GM15510 (cell line): ENCODE results near the gene PSMC6.

Experiments used
- POLR2A ChIP-seq: IDR thresholded peaks from 3 replicates; pipeline ENCODE4 v1.6.1; 2011; ENCODE audit warnings: borderline replicate concordance; ENCODE audit not compliant: insufficient read length; ENCODE audit errors: extremely low read depth

PSMC6 gene

DNA sequence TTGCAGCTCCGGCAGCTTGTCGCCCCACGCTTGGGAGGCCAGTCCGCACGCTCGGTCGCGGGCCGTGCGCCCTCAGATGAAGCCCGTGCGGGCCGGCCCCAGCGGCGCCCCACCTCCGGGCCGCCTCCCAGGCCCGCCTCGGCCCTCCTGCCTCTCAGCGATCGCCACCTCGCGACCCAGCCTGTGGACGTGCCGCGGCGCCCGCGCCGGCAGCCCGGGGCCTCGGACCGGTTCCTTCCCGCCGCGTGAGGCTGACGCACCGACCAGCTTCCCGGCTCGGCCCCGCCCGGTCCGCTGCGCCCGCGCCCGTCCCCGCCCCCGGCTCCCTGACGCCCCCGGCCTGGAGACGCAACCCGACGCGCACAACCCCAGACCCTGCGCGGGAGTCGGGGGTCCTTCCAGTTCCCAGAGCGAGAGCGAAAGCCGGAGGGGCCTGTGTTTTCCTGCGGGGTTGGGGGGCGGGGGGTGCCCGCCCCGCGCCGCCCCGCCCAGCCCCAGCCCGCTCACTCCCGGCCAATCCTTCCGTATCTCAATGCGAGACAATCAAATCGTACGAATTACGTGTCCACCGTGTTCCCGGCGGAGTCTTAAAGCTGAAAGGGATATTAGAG is 11.4 kb upstream of the PSMC6 start, which contains the start of gene ERO1A:
TSS of gene ERO1A (minus strand) at position 78 of the 611 bp plus-strand sequence. CDS start at position 1, 77 bp downstream.
- TF ChIP-seq POLR2A, result peak; percentile 73

DNA sequence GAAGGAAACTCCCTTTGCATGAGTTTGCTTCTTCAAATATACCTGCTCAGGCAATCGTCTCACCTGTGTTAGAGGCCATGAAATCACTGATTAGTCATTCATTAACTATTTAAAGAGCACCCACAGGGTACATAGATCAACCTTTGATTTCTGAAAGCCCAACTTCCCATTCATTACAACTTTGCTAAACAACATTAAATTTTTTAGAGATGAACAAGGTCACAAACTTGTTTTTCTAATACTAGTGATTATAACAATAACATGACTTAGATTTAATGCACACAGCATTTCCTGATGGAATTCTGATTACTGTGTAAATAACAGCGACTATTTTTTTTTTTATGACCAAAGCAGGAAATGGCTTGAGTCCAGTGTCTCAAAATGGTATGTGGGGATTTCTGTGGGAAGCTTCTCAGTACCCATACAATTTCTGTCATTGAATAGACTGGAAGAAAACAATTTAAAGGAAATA is 6.3 kb upstream of the PSMC6 start:
- no peak for TF ChIP-seq POLR2A

DNA sequence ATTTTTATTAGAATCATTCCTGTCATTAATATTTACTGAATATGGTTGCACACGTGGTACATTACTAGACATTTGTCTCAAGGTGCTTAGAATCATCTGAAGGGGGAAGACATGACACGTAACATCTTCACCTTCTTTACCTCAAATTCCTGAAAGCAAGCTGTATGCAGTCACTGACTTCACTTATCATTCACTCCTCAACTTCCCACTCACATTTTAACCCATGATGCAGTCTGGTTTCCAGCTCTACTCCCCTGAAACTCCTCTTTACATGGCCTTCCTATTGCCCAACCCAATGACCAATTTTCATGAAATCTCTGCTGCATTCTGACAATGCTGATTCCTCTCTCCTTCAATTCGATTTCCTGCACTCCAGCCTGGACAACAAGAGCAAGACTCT is 5.8 kb upstream of the PSMC6 start:
- no peak for TF ChIP-seq POLR2A

DNA sequence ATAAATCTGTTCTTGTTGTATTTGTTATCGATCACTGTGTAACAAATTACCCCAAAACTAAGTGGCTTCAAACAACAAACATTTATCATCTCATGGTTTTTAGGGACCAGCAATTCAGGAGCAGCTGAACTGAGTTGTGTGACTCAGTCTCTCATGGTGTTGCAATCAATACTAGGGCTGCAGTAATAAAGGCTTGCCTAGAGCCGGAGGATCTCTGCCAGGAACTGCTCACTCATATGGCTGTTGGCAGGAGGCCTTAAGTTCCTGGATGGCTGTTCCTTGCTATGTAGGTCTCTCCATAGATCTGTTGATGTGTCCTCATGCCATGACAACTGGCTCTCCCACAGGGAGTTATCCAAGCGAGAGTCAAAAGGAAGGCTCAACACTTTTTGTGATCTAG is 3.8 kb upstream of the PSMC6 start:
- TF ChIP-seq POLR2A, result no peak

DNA sequence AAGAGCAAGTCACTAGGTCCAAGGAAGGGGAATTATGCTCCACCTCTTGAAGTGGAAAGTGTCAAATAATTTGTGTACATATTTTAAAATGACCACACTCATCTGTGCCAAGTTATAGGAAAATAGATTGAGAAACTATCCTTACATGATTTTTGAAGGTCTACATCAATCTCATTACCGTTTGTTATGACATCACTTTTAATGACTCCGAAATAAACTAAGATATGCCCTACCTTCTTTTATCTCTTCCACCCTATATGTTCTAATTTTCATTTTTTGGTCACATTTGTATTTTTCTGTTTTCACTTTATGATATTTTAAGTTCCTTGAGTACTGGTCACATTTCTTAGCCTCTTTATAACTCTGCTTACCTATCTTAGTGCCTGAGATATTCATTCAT is 3.3 kb upstream of the PSMC6 start:
- no peak for TF ChIP-seq POLR2A

DNA sequence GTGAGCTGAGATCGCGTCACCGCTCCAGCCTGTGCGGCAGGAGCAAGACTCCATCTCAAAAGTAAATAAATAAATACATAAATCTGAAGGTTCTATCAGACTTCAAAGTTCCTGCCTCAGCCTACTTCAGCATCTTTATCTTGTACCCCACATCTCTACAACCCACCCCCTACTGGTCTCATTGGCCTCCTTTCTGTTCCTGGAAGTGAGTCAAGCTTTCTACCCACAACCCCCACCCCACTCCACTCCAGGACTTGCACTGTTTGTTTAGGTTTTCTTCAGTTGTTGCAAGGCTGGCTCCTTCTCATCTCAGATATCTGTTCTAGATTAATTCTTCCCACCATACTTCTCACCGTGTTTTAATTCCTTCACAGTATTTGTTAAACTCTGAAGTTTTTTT is 714 bp upstream of the PSMC6 start:
- no peak for TF ChIP-seq POLR2A

DNA sequence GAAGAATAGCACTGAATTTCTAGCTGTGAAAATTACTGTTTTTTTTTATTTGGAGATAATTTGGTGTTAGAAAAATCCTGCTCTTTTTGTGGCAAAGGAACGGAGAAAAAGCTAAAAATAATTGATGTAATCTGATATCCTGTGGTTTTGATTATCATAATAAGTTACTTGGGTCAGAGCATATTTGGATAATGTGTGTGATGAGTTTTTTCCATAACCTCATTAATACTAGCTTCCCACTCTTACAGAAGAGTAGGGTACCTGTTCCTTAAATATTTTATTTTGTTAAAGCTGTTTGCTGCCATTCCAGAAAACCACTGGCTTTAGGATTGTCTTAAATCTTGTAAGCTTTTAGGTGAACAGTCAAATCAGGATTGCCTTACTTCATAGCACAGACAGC is 4.7 kb downstream of the PSMC6 start:
- no peak for TF ChIP-seq POLR2A

DNA sequence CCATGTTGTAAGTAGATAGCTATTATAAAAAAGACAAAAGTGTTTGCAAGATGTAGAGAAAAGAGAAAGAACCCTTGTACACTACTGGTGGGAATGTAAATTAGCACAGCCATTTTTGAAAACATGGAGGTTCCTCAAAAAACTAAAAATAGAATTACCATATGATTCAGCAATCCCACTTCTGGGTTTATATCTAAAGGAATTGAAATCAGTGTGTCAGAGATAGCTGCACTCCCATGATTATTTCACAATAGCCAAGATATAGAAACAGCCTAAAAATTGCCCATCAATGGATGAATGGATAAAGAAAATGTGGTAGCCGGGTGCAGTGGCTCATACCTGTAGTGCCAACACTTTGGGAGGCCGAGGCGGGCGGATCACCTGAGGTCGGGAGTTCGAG is 9.2 kb downstream of the PSMC6 start:
- TF ChIP-seq POLR2A, result no peak

DNA sequence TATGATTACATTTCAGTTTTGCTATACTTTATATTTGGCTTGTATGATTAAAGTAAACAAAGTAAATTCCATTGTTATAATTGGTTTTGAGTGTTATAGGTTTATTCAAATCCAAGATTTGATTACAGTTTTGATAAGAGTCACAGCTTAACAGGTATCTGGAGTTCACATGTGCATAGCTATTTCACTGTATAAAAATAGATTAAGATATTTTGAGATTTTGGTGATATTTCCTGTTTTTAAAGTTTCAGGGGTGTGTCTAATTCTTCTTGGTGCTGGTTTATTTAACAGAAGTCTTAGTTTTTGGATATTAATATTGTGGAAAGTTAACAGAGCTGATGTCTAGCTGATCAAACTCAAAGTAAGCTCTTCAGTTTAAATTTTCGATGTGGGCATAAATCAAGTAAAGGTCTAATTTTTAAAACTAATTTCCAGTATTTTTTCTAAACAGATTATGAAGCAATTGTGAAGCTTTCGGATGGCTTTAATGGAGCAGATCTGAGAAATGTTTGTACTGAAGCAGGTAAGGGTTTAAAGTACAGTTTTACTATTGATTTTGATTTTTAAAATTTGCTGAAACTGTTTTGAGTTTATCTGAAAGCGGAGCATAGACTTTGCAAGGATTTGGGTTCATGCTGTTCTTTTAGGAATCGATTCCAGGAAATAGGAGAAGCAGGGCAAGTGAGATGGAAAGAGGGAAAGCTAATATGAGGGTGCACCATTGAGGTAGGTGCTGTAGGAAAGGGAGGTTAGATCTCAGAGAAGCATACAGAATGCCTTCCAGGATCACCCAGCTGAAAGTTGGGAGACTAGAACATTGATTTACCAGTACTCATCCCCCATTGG is 16.7 kb downstream of the PSMC6 start:
- TF ChIP-seq POLR2A, result no peak

DNA sequence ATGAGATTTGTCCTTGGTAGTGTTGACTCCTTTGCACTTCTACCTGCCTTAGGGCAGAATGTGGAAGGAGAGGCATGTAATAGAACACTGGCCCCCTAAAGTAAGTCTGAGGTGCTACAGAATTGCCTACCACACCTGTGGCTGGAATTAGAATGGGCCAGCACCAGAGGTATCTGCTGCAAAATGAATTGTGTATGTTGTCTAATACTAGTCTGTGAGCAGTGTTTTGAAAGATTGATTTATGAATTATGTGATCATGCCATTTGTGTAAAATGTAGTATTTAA is 17.3 kb downstream of the PSMC6 start:
- TF ChIP-seq POLR2A, result no peak

DNA sequence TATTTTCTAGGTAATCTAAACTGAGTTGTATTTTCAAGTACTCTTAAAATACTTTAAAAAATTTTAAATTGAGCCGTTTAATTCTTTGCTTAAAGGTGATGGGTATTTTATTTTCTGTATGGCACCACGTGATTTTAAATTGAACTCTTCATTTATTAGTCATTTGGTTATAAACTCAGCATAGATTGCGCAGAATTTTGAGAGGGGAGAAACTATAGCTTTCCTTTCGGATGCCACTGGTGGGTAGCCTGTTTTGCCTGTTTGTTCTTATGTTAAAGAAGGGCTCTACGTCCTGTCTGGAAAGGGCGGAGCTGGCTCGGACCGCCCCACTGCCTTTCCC is 22.6 kb downstream of the PSMC6 start:
- TF ChIP-seq POLR2A, result no peak

DNA sequence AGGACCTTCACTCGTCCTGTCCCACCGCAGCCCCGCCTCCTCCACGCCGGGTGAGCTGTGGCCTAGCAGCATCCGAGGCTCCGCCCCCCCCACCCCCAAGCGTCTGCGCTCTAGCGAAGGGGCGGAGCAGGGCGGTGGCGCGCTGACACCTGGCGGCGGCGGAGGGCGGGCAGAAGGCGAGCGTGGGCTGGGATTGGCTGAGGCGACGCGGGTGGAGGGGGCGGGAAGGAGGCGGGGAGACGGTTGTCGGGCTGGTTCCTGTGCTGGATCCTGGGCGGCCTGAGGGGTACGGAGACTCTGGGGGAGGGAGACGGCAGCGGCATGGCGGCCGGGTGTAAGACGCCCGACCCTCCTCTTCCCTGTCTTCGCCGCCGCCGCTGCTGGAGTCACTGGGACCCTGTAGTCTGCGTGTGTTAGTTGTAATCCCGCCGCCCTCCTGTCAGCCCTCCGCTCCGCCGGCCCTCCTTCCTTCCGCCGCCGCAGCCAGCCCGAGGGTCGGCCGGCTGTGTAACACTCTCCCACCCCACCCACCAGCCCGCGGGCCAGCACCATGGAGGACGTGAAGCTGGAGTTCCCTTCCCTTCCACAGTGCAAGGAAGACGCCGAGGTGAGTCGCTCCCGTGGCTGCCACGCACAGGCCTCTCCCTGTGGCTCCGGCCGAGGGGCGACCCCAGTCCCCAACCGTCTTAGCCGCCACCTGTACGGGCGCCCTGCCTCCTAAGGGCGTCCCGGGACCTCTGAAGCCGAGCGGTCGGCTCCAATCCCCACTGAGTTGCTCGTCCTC is 23.1 kb downstream of the PSMC6 start, which contains the start of gene STYX:
TSS of gene STYX (plus strand) at position 242 of the 784 bp plus-strand sequence. CDS start at position 551, 309 bp downstream.
- TF ChIP-seq POLR2A, result peak; percentile 85

DNA sequence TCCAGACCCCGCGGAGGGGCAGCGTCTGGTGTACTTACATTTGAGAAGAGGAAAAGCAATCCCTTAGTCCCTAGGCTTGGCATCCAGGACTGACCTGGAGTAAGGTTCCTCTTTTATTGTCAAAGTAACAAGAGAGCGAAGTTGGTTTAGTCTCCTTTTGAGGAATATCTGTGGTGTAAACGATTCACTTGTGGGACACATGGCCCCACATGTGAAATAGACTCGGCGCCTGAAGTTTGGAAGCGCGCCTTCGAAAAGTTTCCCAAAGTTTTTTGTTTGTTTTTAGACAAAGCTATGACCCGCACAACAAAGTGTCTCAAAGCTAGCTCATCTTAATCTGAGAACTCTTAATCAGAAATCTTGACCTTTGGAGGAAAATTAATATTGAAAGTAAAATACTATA is 23.7 kb downstream of the PSMC6 start:
- no peak for TF ChIP-seq POLR2A

DNA sequence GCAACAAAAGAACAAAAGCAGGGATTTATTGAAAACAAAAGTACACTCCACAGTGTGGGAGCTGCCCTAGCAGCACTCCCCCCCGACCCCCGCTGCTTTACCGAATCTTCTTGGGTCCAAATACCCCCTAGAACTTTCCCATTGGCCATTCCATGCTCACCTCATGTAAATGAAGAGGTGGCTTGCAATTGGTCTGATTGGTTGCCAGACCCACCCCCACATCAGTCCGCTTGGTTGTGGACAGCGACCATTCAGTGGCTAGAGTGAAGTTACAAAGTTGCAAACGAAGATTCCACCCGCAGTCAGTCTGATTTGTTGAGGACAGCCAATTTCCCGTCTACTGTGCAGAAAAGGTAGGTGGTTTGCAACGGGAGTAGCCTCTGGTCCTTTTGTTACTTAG is 26.8 kb downstream of the PSMC6 start:
- no peak for TF ChIP-seq POLR2A

DNA sequence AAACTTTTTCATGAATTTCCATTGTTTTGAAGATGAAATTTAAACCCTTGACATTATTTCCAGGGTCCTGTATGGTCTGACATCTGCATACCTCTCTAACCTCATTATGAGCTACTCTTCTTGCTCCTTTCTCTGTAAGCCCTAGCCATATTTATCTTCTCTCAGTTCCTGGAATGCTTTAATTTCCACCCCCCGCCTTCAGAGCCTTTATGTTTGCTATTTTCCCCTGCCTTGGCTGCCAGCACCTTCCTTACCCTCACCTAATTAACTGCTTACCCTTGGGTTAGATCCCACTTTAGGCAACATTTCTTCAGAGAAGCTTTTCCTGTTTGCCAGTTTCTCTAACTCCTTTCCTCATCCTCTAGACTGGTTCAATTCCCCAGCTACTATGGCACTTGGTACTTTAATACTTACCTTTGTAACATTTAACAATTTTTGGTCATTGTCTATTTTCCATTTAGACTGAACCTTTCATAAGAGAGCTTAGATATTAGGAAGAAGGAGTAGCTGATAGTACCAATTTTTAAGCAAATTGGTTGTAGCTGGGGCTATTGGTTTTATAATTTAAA is 29.0 kb downstream of the PSMC6 start:
- no peak for TF ChIP-seq POLR2A
